ENCODE results near the gene AGPAT4.

GRCh38 chr6:161198783-161199460, 74.9 kb downstream of the AGPAT4 start:
- TF ChIP-seq EZH2 (IDR thresholded peaks at IDR 0.05) (no peak), POLR2AphosphoS5 (IDR thresholded peaks at IDR 0.05; ENCODE audit: borderline replicate concordance, low read depth, low read length) (no peak)

All from SK-N-MC (cell line).